HG03025 (cell line): ENCODE results near the gene CCL11.

ENCODE experiments used
- ATAC-seq: cut with Tn5 transposase; IDR thresholded peaks from one replicate; pipeline ENCODE4 v1.9.1; 2021; ENCODE audit warnings: mild to moderate bottlenecking, moderate library complexity; ENCODE audit not compliant: unreplicated experiment, low FRiP score

Gene CCL11

DNA sequence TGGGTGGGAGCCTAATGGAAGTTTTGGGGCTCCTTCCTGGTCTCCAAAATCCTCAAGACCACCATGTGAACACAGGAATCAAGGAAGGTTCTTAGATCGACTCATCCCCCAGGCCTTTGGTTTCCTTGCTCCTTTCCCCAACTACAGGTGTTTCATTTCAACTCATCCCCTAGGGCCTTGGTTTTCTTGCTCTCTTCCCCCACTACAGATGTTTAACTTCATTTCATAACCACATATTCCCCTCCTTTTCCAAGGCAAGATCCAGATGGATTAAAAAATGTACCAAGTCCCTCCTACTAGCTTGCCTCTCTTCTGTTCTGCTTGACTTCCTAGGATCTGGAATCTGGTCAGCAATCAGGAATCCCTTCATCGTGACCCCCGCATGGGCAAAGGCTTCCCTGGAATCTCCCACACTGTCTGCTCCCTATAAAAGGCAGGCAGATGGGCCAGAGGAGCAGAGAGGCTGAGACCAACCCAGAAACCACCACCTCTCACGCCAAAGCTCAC lies at the start of gene CCL11:
Gene CCL11, plus strand, starts transcription at position 457 of the 507 bp plus-strand sequence. CDS start 67 bp downstream, outside the sequence.
- ATAC-seq: no peak

DNA sequence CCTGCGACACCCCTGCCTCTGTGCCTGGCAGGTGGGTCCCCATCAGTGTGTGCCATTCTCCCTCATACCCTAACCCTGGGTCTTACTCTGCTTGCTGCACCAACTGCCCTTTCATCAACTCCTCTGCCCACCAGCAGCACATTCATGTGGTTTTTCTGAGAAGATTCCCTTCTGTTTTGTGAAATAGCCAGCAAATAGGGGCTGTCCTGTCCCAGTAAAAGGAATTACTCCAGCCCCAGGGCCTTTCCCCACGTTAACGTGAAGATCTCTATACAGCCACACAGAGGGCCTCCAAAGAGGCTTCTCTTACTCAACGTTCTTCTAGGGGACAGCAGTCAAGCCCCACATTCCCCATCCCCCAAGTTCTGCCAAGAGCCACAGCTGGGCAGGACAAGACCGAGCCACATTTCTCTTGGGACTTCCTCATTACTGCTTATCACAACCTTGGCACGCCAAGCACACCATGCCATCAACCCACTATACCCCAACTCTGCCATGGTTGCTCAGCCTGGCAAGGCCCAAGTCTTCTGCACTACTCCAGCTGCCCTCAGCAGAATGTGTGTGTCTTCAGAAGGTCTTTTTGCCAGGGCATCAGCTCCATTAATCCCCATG lies 49.2 kb upstream of the CCL11 start:
- no peak for ATAC-seq

DNA sequence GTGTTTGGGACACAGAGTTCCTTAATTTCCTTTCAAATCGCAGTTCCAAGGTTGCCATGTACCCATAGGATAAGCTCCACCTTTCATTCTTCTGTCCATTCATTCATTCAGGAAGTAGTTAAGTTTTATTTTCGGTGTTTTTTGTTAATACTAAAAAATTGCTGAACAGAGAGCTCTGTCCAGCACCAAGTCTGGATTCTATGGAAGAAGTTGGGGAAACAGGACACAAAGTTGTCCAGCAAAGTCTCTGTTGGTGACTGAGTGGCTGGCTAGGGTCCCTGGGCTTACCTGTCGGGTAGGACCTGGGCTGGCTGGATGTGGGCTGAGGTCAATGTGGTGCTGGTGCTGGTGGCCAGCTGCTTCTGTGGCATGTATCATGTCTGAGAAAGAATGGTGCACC lies 48.1 kb upstream of the CCL11 start:
- ATAC-seq: no peak

DNA sequence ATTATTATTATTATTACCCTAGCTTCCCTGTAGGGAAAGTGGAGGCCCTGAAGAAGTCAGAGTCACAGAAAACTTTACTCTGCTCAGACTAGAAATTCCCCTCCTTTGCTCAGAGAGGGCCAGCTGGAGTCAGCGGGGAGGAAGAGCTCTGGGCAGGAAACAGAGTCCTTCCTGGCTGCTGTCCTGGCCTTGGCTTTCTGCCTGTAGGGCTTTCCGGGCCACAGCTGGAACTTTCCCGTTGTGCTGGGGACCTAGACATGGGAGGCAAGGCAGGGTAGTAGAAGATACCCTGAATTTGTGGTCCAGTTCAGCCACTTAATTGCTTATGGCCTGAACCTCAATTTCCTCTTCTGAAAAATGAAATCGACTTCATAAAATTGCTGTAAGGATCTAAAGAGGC lies 44.5 kb upstream of the CCL11 start:
- no peak for ATAC-seq

DNA sequence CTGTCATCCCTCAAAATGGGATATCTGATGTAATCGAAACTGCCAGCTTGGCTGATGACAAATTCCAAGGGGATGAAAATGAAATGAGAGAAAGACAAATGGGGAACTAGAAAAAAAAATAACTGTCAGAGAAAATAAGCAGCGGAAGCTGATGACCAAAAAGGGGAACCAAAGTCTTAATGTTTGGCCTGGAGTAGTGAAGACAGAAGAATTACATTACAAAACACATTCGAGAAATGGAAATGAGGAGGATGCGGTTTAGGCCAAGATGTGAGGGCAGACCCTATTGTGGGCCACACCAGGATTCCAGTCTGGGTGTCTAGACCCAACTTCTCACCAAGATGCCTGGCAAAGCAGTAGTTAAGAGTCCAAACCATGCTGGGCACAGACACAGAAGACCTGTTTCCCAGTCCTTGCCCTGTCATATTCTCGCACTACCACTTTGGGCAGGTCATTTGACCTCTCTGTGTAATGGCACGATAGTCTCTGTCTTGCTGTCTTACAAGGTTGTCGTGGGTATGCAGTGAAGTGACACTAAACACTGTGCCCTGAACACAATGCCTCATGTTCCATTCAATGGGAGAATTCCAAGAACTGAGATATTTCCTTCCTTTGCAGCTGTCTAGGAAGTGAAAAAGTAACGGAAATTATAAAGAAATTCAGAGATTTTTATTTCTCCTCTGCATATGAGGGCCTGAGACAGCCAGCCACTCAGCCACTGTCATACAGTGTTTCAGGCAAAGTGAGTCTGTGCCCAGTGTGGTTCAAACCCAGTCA lies 42.8 kb upstream of the CCL11 start:
- ATAC-seq: no peak

DNA sequence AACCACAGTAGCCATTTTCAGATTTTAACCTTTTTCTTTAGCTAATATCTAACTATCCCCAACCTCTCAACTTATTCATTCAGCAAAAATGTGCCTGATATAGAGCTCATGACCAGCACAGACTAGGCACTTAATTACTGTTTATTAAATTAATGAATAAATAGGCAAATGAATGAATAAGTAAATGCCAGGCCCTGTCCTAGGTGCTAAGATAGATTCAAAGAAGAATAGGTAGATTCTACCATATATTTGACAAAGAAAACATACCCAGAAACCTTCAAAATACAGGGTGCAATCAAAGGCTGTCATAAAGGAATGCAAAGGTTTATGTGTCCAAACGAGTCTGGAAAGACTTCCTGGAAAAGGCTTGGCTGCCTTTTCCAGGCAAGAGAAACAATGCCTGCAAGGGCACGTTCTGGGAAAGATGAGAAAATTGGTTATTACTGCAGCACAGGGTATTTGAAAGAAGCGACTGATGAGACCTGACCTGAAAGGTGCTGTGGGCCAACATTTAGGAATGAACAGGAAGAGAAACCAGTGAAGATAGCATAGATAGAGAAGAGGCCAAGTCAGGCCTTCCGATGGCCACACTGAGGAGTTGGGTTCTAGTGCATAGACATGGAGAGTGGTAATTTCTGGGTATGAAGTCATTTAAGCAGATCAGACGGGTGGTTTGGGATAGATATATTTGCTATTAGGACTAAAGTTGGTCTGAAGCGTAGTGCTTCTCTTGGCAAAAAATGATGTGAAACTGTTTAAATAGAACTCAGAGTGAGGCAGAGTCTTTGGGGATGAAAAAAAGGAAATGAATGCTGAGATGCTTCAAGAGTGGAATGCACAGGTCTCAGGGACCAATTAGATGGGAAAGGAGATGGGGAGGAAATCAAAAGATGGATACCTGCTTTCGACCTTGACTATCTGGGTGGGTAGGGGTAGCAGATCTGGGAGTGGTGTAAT lies 41.9 kb upstream of the CCL11 start:
- no peak for ATAC-seq

DNA sequence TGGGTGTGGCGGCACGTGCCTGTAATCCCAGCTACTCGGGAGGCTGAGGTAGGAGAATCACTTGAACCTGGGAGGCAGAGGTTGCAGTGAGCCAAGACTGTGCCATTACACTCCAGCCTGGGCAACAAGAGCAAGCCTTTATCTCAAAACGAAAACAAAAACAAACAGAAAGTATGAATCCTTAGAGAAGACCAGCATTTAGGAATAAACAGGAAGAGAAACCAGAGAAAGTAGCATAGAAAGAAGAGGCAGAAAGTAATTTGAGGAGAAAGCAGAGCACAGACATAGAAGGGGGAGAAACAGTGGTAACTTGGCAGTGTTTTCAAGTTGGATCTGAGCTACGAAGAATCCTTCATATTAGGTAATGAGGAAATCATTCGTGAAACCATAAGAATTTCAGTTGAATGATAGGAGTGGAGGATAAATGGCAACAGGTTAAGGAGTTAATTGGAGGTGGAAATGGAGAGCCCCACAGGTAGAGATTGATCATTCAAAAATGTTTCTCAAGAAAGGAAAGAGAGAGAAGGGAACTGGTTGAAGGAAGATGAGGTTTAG lies 40.1 kb upstream of the CCL11 start:
- no peak for ATAC-seq

DNA sequence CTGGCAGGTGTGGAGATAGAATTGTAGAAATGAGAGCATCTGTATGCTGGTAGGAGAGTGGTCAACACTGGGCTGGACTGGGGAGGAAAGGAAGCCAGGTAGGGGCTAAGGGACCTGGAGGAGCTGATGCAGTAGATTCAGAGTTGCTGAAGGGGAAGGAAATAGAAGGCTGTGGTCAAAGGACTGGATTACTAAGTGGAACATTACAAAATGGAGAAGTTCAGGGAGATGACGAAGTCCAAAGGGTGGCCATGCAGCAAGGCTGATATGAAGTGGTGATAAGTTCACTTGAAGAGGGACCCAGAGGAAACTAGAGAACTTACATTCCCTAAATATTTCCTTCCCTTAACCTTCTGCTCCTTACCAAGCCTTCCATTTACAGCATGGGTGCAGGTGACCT lies 39.1 kb upstream of the CCL11 start:
- ATAC-seq: no peak

DNA sequence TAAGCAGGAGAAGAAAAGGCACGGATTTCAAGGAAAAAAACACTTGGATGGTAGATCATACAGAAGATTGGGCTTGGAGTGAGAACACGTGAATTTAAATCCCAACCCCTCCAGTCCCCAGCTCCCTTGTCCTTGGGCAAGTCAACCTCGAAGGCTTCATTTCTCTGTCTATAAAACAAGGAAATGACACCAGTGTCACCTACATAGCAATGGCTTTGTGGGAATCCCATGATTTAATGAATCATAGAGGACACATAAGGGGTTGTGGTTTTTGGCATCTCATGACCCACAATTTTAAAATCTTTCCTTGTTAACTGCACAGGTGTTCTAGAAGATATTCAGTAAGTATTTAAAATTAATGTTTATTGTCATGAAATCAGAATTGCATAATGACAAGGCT lies 38.7 kb upstream of the CCL11 start:
- ATAC-seq: no peak

DNA sequence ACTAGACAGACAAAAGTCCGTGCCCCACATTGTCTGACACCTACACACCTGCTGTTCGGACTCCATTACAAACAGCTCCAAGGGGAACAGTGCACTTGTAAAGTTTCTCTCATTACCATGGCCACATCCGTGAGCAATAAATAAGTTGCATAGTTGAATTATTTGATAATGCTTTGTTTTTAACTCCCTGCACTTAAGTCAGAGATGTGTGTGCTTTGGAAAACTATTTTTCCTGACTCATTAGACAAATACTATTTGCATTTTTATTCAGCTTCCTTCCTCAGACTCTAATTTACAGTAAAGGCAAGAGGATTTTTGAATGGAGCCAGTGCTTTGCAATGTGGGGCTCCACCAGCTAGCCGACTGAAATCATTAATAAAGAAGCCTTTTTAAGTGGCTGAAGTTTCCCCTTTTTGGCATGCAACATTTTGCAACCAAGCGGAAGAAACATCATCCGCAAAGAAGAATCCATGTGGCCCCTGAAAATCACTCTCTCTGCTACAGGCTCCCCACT lies 37.0 kb upstream of the CCL11 start:
- ATAC-seq: no peak

DNA sequence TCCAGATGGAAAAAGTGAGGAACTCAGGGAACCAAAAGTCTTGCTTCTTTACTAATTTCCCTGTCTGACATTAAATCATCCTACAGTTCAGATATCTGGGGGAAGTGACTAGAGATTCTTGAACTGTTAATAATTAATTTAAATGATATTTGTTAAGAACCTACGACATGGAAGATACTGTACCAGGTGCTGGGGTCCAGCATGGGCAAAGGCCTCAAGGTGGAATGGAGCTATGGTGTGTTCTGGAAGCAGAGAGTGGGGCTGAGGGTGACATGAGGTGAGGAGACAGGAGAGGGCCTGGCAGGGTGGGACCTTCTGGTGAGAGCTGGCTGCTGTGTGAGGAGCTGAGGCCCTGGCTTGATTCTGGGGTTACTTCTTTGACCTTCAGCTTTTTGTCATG lies 36.5 kb upstream of the CCL11 start:
- no peak for ATAC-seq

DNA sequence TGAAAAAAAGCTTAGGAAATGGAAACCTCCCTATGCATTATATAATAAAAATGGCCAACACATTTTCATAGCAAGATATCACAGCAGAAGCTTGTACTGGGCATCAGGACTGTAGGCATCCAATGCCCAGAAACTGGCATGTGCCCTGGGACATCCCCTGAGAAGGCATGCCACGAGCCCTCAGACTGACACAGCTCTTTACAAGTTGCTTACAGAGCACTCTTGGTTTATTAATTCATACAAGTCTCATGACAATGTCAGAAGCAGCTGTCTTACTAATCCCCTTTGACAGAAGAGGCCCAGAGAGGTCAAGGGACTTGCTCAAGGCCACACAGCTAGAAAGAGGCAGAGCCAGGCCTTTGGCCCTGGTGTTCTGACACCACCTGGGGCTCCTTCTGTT lies 36.1 kb upstream of the CCL11 start:
- no peak for ATAC-seq

DNA sequence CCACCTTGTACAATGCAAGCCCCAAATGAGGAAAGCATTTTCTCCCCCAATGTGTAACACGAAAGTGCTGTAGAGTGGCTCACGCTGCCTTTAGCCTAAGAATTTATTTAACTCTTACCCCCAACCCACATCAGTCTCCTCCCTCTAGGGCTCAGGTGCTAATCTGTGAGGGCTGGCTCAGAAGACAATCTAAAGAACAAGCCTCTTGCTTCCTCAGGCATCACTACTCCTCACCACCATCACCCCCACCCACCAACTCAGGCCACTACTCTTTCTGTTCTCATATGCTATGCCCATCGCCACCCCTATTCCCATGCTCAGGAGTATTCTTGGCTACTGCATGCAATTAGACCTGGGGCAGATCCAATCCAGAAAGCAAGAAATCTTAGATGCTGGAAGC lies 34.4 kb upstream of the CCL11 start:
- ATAC-seq: no peak

DNA sequence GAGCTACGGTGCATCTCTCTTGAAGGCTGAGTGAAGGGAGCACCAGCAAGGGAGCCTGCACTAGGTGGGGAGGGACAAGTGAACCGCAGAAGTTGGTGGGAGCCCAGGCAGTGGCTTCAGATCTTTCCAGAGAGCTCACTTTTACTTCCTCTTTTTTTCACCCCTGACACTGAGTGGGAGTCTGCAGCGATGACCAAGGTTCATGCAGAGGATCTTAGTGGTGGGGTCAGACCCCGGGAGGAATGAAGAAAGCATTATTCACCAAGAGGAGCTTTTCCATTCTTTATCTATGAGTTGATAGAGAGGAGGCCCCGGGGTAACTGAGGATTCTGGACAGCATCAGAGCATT lies 33.5 kb upstream of the CCL11 start:
- ATAC-seq: no peak

DNA sequence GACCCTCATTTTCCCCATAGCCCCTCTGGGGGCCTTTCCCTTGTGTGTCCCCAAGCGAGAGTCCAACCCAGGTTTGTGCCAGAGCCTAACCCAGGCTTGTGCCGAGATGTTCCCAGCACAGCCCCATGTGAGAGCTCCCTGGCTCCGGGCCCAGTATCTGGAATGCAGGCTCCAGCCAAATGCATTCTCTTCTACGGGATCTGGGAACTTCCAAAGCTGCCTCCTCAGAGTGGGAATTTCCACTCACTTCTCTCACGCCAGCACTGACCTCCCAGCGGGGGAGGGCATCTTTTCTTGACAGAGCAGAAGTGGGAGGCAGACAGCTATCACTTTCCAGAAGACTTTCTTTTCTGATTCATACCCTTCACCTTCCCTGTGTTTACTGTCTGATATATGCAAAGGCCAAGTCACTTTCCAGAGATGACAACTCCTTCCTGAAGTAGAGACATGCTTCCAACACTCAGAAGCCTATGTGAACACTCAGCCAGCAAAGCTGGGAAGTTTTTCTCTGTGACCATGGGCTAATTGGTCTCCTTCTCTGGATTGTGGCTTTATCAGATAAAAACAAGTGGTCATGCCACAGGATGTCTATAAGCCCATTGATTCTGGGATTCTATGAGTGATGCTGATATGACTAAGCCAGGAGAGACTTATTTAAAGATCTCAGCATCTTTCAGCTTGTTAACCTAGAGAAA lies 33.0 kb upstream of the CCL11 start:
- no peak for ATAC-seq

DNA sequence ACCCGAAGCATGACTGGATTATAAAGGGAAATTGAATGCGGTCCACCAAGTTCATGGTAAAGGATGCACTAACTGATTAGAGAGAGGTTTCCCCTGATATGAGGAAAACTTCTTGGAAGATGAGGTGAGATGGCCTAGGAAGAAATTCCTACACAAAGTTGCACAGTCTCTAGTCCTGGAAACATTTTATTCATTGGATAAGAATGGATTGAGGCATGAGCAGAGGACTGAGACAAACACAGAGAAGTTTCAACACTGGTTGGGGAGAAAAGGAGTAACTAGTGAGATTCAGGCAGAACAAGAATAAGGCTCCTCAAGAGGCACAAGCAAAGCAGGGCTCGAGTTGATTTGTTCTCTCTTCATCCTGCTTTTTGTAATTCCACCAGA lies 32.4 kb upstream of the CCL11 start:
- ATAC-seq: no peak

DNA sequence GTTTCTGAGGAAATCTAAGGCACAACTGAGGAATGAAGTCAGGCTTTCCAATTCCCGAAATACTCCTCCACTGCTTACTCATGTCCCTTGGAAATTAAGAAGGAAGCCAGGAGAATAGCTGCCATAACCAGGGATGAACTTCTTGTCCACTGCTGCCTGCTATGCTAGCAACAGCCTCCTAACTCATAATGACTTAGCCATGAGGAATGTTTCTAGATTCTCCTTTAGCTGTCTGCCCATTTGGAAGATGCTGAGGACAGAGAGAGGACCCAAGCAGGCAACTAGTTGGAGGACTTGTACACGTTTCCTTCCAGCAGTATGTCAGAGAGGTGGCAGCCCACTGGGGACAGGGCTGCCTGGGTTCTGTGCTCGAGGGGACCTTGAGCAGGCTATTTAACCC lies 31.4 kb upstream of the CCL11 start:
- ATAC-seq: no peak

DNA sequence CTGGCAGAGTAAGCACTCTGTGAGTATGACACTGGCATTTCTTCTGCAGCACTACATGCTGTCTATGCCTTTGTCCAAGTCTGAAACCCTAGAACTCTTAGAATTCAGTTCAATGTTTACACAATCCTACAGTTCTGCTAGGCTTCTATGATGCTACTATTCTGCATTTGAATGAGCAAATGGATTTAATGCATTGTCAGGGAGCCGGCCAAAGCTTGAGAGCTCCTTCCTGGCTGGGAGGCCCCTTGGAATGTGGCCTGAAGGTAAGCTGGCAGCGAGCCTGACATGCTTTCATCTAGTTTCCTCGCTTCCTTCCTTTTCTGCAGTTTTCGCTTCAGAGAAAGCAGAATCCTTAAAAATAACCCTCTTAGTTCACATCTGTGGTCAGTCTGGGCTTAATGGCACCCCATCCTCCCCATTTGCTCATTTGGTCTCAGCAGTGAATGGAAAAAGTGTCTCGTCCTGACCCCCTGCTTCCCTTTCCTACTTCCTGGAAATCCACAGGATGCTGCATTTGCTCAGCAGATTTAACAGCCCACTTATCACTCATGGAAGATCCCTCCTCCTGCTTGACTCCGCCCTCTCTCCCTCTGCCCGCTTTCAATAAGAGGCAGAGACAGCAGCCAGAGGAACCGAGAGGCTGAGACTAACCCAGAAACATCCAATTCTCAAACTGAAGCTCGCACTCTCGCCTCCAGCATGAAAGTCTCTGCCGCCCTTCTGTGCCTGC lies 30.7 kb upstream of the CCL11 start, which contains the start of gene CCL2:
Gene CCL2, plus strand, starts transcription at position 635 of the 730 bp plus-strand sequence. Its CDS starts 65 bp downstream, at position 700.
- no peak for ATAC-seq

DNA sequence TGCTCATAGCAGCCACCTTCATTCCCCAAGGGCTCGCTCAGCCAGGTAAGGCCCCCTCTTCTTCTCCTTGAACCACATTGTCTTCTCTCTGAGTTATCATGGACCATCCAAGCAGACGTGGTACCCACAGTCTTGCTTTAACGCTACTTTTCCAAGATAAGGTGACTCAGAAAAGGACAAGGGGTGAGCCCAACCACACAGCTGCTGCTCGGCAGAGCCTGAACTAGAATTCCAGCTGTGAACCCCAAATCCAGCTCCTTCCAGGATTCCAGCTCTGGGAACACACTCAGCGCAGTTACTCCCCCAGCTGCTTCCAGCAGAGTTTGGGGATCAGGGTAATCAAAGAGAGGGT lies 30.2 kb upstream of the CCL11 start:
- ATAC-seq: no peak
